ENCODE results near the gene AGBL1. TPM values are rescaled to one million over a fixed set of nuclear protein-coding genes. Genes with fewer than 3 reads are reported as not detected.
"Not testable (repeated sequence)": the region's sequence is repeated elsewhere in the genome, so short reads cannot be mapped to it uniquely, and the experiment has no call there.

The AGBL1 gene
- total RNA-seq, 3 donors from 2014 or later (not counting 1 experiment from before 2014, with no cell fraction given) = not detected

- no peaks in the 10 kb centered on the region for H3K36me3 Mint-ChIP-seq
- no peaks in the 10 kb centered on the region for H3K9me3 ChIP-seq (ENCODE audit: control insufficient read depth, insufficient read depth, low read length)
- no peaks in the 10 kb centered on the region for H3K27me3 ChIP-seq (ENCODE audit: control insufficient read depth, insufficient read depth, low read length)
- ATAC-seq (no peak), DNase-seq (no peak)
- H3K27ac Mint-ChIP-seq = no peak overlapping the region
- TF ChIP-seq CTCF (IDR thresholded peaks at IDR 0.05) = no peak
- intact Hi-C loops (cut with micrococcal nuclease) = no loop called here
- H3K9me3 Mint-ChIP-seq = peaks cover 0 to 4% of the 10 kb centered on the region in 2 donors
- no peaks in the 10 kb centered on the region for H3K4me1 Mint-ChIP-seq
- no peaks in the 10 kb centered on the region for H3K4me1 ChIP-seq (ENCODE audit: control insufficient read depth, insufficient read depth, low read length)
- no peak overlapping the region for H3K4me3 Mint-ChIP-seq
- H3K27me3 Mint-ChIP-seq (ENCODE audit: low read depth in 2 of 2) = no peaks in the 10 kb centered on the region
- H3K36me3 ChIP-seq (ENCODE audit: control insufficient read depth, insufficient read depth, low read length) = no peaks in the 10 kb centered on the region
- no peak overlapping the region for H3K27ac ChIP-seq (ENCODE audit: low read length)
- H3K4me3 ChIP-seq (ENCODE audit: low read length) = no peak overlapping the region
- WGBS (ENCODE audit: insufficient coverage) = 60% methylated on average over 1 of the region's 2 CpGs
Measured at GRCh38 chr15:86877171-86877631, 797.5 kb downstream of the AGBL1 start.

GRCh38 chr15:86878844-86879243, 799.2 kb downstream of the AGBL1 start:
- DNase-seq; H3K27me3 ChIP-seq (ENCODE audit: control insufficient read depth, insufficient read depth, low read length); H3K4me3 ChIP-seq (ENCODE audit: low read length); H3K27ac Mint-ChIP-seq; ATAC-seq; H3K4me3 Mint-ChIP-seq; H3K9me3 ChIP-seq (ENCODE audit: control insufficient read depth, insufficient read depth, low read length); H3K27ac ChIP-seq (ENCODE audit: low read length); H3K27me3 Mint-ChIP-seq (ENCODE audit: low read depth in 2 of 2); H3K36me3 ChIP-seq (ENCODE audit: control insufficient read depth, insufficient read depth, low read length); H3K9me3 Mint-ChIP-seq; intact Hi-C loops (cut with micrococcal nuclease); H3K4me1 ChIP-seq (ENCODE audit: control insufficient read depth, insufficient read depth, low read length); H3K4me1 Mint-ChIP-seq; H3K36me3 Mint-ChIP-seq: not testable (repeated sequence)
- WGBS (ENCODE audit: insufficient coverage) = 71% methylated on average over 3 of the region's 3 CpGs

DNA sequence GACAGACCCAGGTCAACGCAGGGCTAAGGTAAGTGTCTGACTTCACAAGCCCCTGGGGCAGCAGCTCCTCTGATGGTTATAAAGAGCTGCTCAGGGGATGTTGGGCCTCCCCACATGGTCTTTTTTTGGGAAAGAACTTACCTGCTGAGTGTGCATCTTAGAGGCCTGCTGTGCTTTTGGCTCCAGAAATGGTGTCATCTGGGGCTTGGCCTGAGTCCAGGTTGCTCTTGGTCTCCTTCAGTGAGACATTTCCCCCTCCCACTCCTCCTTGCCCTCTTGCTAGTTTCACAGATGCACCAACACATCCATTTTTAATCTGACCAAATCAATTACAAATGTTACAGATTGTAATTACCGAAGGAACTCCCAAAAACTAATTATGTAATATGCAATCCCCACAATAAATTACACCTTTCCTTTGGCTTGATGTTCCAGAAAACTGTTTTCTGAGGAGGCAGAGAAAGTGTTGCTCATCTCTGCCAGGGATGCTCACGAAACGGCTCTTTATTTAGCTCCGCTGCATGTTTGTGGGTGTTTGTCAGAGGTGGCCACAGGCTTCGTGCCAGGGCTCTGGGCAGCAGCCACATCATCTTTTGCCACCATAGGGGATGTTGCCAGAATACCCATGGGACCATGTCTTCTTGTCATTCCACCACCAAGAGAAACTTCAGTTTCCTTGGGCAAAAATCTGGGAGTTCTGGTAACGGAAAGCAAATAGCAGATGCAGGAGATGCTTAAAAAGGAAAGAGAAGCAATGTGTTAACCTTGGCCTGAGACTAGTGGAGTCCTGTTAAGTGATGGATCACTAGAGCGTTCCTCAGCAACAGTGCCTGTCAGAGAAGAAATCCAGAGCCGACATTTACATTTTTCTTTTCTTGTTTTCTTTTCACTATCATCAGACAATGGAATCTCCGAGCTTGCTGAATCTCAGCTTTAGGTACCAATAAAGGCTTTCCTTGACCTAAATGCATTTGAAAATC, 799.9 kb downstream of the AGBL1 start:
- H3K4me1 Mint-ChIP-seq = no peaks in the 10 kb centered on the region
- H3K9me3 Mint-ChIP-seq = peaks cover 0 to 4% of the 10 kb centered on the region in 2 donors
- DNase-seq (no peak), ATAC-seq (no peak)
- intact Hi-C loops (cut with micrococcal nuclease) = no loop called here
- WGBS (ENCODE audit: insufficient coverage) = 81% methylated on average over 10 of the region's 10 CpGs
- H3K36me3 ChIP-seq (ENCODE audit: control insufficient read depth, insufficient read depth, low read length) = no peaks in the 10 kb centered on the region
- no peak for TF ChIP-seq CTCF (IDR thresholded peaks at IDR 0.05)
- H3K4me3 Mint-ChIP-seq = no peak overlapping the region
- H3K36me3 Mint-ChIP-seq = no peaks in the 10 kb centered on the region
- no peaks in the 10 kb centered on the region for H3K9me3 ChIP-seq (ENCODE audit: control insufficient read depth, insufficient read depth, low read length)
- no peak overlapping the region for H3K27ac Mint-ChIP-seq
- H3K27me3 Mint-ChIP-seq (ENCODE audit: low read depth in 2 of 2) = no peaks in the 10 kb centered on the region
- H3K4me3 ChIP-seq (ENCODE audit: low read length) = no peak overlapping the region
- H3K27me3 ChIP-seq (ENCODE audit: control insufficient read depth, insufficient read depth, low read length) = no peaks in the 10 kb centered on the region
- H3K4me1 ChIP-seq (ENCODE audit: control insufficient read depth, insufficient read depth, low read length) = no peaks in the 10 kb centered on the region
- H3K27ac ChIP-seq (ENCODE audit: low read length) = no peak overlapping the region

DNA sequence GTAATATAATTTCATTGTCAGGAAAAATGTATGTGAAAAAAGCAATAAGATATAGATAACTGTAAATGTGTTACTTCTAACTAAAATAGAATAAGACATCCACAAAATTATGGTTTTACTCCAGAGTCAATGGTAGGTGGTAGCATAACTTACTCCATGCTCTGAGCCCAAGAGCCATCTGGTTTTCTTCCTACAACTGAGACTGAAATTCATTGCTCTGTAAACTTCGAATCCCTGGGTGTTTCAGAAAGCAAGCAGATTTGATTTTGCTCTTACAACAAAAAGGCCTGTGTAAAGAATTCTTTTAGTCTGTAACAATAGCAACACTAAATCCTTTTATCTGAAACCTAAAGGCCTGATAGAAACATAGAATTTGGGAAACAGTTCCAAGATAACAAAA, 805.9 kb downstream of the AGBL1 start:
- intact Hi-C loops (cut with micrococcal nuclease) = no loop called here
- H3K9me3 Mint-ChIP-seq = peaks cover 0 to 2% of the 10 kb centered on the region in 2 donors
- 69% methylated on average over 1 of the region's 1 CpG for WGBS (ENCODE audit: insufficient coverage)

More for the DNA sequence above, 805.9 kb downstream of the AGBL1 start:
- H3K27me3 Mint-ChIP-seq (ENCODE audit: low read depth in 2 of 2) = no peaks in the 10 kb centered on the region
- no peak overlapping the region for H3K27ac Mint-ChIP-seq
- Histone ChIP-seq H3K27ac (ENCODE audit: low read length) (no peak overlapping the region), H3K36me3 (ENCODE audit: control insufficient read depth, insufficient read depth, low read length) (no peaks in the 10 kb centered on the region), H3K4me3 (ENCODE audit: low read length) (no peak overlapping the region), H3K4me1 (ENCODE audit: control insufficient read depth, insufficient read depth, low read length) (no peaks in the 10 kb centered on the region), H3K27me3 (ENCODE audit: control insufficient read depth, insufficient read depth, low read length) (no peaks in the 10 kb centered on the region), H3K9me3 (ENCODE audit: control insufficient read depth, insufficient read depth, low read length) (no peaks in the 10 kb centered on the region)
- no peaks in the 10 kb centered on the region for H3K4me1 Mint-ChIP-seq
- DNase-seq (no peak), ATAC-seq (no peak)
- H3K4me3 Mint-ChIP-seq = no peak overlapping the region
- TF ChIP-seq CTCF (IDR thresholded peaks at IDR 0.05) = no peak
- H3K36me3 Mint-ChIP-seq = no peaks in the 10 kb centered on the region
